NB4 (cell line): ENCODE results near the gene MBNL3.

ENCODE experiments used
- DNase-seq: peaks from one replicate; pipeline ENCODE4 v3.0.0; 2010; ENCODE audit warnings: low read depth
- H3K4me3 ChIP-seq: one replicate; pipeline ENCODE4 v1.5.1; 2011; ENCODE audit warnings: mild to moderate bottlenecking, low read depth, low read length, moderate library complexity
- MYC ChIP-seq: IDR thresholded peaks from 2 replicates; pipeline ENCODE4 v1.6.1; 2011; ENCODE audit warnings: low read depth, low read length
- POLR2A ChIP-seq: IDR thresholded peaks from 2 replicates; pipeline ENCODE4 v1.6.1; 2011; ENCODE audit warnings: mild to moderate bottlenecking; ENCODE audit not compliant: insufficient read length; ENCODE audit errors: extremely low read depth
- TF ChIP-seq, protein P1 (sequence below): IDR thresholded peaks from 2 replicates; pipeline ENCODE4 v1.6.1; 2011; ENCODE audit warnings: low read depth, low read length
- TF ChIP-seq, protein P2 (sequence below): IDR thresholded peaks from one replicate; pipeline ENCODE4 v1.5.1; 2012; ENCODE audit warnings: low read depth, low read length

Gene MBNL3

DNA sequence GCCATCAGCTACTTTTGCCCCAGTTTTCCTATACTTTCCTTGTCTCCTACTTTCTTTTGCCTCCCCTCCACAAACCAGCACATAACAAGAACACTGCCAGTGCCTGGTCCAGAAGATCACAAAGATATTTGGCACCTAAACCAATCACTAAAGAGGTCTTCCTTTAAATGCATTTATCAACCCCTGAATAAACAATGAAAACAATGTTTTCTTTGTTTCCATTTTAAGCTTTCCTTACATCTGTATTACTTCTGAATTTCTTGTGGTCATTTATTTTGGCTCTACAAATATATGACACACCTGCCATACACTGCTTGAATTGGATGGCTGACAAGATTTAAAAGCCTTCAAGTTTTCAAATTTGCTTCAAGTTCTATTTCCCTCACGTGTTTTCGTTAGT, 43.9 kb downstream of the MBNL3 start:
- no peak for DNase-seq
- TF ChIP-seq, protein P1, sequence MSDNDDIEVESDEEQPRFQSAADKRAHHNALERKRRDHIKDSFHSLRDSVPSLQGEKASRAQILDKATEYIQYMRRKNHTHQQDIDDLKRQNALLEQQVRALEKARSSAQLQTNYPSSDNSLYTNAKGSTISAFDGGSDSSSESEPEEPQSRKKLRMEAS = no peak
- TF ChIP-seq, protein P2, sequence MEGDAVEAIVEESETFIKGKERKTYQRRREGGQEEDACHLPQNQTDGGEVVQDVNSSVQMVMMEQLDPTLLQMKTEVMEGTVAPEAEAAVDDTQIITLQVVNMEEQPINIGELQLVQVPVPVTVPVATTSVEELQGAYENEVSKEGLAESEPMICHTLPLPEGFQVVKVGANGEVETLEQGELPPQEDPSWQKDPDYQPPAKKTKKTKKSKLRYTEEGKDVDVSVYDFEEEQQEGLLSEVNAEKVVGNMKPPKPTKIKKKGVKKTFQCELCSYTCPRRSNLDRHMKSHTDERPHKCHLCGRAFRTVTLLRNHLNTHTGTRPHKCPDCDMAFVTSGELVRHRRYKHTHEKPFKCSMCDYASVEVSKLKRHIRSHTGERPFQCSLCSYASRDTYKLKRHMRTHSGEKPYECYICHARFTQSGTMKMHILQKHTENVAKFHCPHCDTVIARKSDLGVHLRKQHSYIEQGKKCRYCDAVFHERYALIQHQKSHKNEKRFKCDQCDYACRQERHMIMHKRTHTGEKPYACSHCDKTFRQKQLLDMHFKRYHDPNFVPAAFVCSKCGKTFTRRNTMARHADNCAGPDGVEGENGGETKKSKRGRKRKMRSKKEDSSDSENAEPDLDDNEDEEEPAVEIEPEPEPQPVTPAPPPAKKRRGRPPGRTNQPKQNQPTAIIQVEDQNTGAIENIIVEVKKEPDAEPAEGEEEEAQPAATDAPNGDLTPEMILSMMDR = no peak
- H3K4me3 ChIP-seq = no peak overlapping the region

DNA sequence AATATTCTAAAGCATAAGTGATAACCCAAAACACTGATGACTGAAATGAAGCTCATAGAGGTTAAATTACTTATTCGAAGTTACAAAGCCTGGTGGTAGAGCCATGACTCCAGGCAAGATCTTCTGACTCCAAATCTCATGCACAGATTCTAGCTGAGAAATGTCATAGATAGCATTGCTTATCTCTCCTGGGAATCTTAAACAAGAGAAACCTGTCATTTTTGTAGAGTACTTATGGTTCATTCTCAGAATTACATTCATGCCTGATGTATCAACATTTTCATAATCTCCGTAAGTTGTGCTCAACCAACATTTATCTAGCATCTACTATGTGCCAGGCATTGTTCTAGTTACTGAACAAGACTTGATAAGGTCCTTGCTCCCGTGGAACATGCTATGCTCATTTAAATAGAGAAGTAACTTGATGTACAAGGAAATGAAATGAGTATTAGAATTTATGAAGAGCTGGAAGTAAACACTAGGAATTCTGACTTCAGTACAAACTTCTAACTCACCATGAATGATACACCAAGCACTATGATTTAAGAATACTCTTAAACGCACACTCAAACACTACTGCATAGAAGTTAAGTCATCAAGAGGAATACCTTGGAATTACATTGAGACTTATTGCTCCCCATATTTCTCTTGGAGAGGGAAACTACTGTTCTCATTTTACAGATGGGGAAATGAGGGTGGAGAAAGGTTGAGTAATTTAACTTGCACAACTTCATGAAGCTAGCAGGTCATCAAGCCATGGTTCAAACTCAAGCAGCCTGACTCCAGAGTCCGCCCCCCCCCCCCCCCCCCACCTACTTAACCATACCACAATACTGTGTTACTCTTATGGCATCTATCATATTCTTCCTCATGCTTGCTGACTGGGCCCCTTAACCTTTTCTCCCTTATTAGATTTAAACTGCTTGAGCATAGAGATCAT, 45.4 kb downstream of the MBNL3 start:
- TF ChIP-seq MYC (peak; percentile 24; the same call in 1 of the 2 replicates), POLR2A (no peak)
- TF ChIP-seq, protein P2 = no peak
- TF ChIP-seq, protein P1 = no peak
- no peak overlapping the region for H3K4me3 ChIP-seq
- DNase-seq = peak; percentile 74

DNA sequence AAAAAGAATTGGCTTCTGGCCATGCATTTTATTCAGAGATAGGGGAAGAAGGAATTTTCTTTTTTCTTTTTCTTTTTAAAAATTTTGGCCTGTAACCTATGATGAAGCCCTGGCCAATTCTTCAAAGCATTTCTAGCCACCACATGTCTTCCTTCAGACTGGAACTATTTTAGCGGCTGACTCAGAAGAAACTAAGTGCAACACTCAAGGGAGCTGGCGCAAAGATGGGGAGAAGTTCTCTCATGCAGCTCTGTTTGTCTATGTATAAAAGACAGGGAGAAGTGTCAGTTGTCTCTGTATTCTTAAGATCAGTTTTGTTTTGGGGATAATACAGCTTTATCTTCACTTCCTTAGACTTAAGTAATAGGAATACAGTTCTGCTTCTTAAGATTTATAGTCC, 46.1 kb downstream of the MBNL3 start:
- DNase-seq = peak; percentile 8
- H3K4me3 ChIP-seq = no peak overlapping the region
- TF ChIP-seq, protein P2 = no peak
- TF ChIP-seq MYC (no peak), POLR2A (no peak)
- TF ChIP-seq, protein P1 = no peak

DNA sequence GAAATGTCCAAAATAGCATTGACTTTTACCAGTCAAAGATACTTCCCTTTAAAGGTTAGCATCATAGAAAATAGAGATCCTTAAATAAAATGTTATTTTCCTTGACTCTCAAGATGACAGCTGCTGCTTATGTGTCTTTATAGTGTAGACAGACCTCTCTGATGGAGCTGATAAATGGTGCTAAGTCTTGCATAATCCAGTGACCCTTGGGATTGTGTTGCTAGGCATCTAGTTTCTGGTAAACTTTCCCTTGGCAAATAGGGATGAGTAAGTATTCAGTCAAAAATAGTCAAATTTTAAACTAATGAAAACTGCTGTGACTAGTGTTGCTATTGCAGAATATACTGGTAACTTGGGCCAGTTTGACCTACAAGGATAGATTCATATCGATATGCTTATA, 53.6 kb downstream of the MBNL3 start:
- H3K4me3 ChIP-seq = no peak overlapping the region
- TF ChIP-seq POLR2A = no peak
- TF ChIP-seq, protein P2 = no peak
- TF ChIP-seq MYC = no peak
- TF ChIP-seq, protein P1 = no peak
- DNase-seq = peak; percentile 14

DNA sequence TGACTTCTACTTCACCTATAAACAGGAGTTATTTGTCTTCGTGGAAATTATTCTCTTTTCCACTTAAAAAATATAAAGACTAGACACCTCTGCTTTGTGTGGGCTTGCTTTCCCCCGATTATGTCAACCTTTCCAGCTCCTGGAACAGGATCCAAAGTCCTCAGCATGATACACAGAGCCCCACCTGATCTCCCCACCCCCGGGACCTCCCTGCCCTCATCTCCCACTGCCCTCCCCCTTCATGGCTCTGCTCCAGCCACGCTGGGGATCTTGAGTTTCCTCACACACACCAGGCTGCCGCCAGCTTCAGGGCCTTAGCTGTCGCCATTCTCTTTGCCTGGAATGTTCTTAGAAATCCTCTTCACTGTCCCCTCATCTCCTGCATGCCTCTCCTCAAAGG, 55.3 kb downstream of the MBNL3 start:
- no peak for DNase-seq
- TF ChIP-seq, protein P1 = no peak
- no peak for TF ChIP-seq POLR2A
- TF ChIP-seq, protein P2 = no peak
- TF ChIP-seq MYC = no peak
- no peak overlapping the region for H3K4me3 ChIP-seq
